IPS-18a (cell line): Measurements from ENCODE around the gene PLSCR2.
"Not testable (repeated sequence)": the region's sequence is repeated elsewhere in the genome, so short reads cannot be mapped to it uniquely, and the experiment has no call there.

Source experiments
- H3K27ac ChIP-seq: one replicate; pipeline ENCODE4 v1.5.1; 2013; ENCODE audit warnings: low read length
- H3K27me3 ChIP-seq: one replicate; pipeline ENCODE4 v1.6.1; 2013; ENCODE audit warnings: mild to moderate bottlenecking, low read length; ENCODE audit not compliant: control insufficient read depth, insufficient read depth
- H3K36me3 ChIP-seq: one replicate; pipeline ENCODE4 v1.6.1; 2013; ENCODE audit warnings: low read depth, low read length; ENCODE audit not compliant: control insufficient read depth
- H3K4me1 ChIP-seq: one replicate; pipeline ENCODE4 v1.6.1; 2013; ENCODE audit warnings: low read depth, low read length; ENCODE audit not compliant: control insufficient read depth
- H3K4me3 ChIP-seq: one replicate; pipeline ENCODE4 v1.5.1; 2013; ENCODE audit warnings: low read length
- H3K9ac ChIP-seq: one replicate; pipeline ENCODE4 v1.6.1; 2013; ENCODE audit warnings: mild to moderate bottlenecking, low read length, moderate library complexity
- H3K9me3 ChIP-seq: one replicate; pipeline ENCODE4 v1.6.1; 2013; ENCODE audit warnings: low read depth, low read length; ENCODE audit not compliant: control insufficient read depth

PLSCR2 gene

GRCh38 chr3:146449613-146450012, 19.7 kb downstream of the PLSCR2 start:
- Histone ChIP-seq H3K4me1 (peaks cover 7% of the 10 kb centered on the region), H3K27me3 (no peaks in the 10 kb centered on the region), H3K36me3 (no peaks in the 10 kb centered on the region)

GRCh38 chr3:146449076-146449475, 20.3 kb downstream of the PLSCR2 start:
- H3K27ac ChIP-seq, result no peak overlapping the region
- no peaks in the 10 kb centered on the region for H3K9me3 ChIP-seq
- H3K27me3 ChIP-seq, result no peaks in the 10 kb centered on the region
- no peak overlapping the region for H3K9ac ChIP-seq
- no peaks in the 10 kb centered on the region for H3K36me3 ChIP-seq
- H3K4me3 ChIP-seq, result no peak overlapping the region
- H3K4me1 ChIP-seq, result peaks cover 7% of the 10 kb centered on the region

More at GRCh38 chr3:146449613-146450012, 19.7 kb downstream of the PLSCR2 start:
- no peaks in the 10 kb centered on the region for H3K9me3 ChIP-seq
- no peak overlapping the region for H3K9ac ChIP-seq
- no peak overlapping the region for H3K4me3 ChIP-seq
- H3K27ac ChIP-seq, result no peak overlapping the region

GRCh38 chr3:146446026-146446425, 23.3 kb downstream of the PLSCR2 start:
- Histone ChIP-seq H3K27me3 (no peaks in the 10 kb centered on the region), H3K9me3 (no peaks in the 10 kb centered on the region), H3K36me3 (no peaks in the 10 kb centered on the region), H3K9ac (no peak overlapping the region), H3K4me3 (no peak overlapping the region), H3K27ac (no peak overlapping the region), H3K4me1 (peaks cover 7% of the 10 kb centered on the region)

GRCh38 chr3:146440310-146440709, 29.1 kb downstream of the PLSCR2 start:
- not testable (repeated sequence) for H3K4me1 ChIP-seq, H3K9me3 ChIP-seq, H3K36me3 ChIP-seq, H3K27ac ChIP-seq, H3K27me3 ChIP-seq, H3K4me3 ChIP-seq, H3K9ac ChIP-seq

- Histone ChIP-seq H3K9me3 (no peaks in the 10 kb centered on the region), H3K4me3 (no peak overlapping the region), H3K9ac (no peak overlapping the region), H3K36me3 (no peaks in the 10 kb centered on the region), H3K27me3 (no peaks in the 10 kb centered on the region), H3K4me1 (no peaks in the 10 kb centered on the region), H3K27ac (no peak overlapping the region)
These were observed 37.3 kb downstream of the PLSCR2 start for GRCh38 chr3:146432066-146432465.

GRCh38 chr3:146431240-146431639, 38.1 kb downstream of the PLSCR2 start:
- H3K27me3 ChIP-seq, result no peaks in the 10 kb centered on the region
- H3K27ac ChIP-seq, result no peak overlapping the region

GRCh38 chr3:146425341-146425740, 44.0 kb downstream of the PLSCR2 start:
- Histone ChIP-seq H3K27me3 (no peaks in the 10 kb centered on the region), H3K4me3 (no peak overlapping the region), H3K36me3 (no peaks in the 10 kb centered on the region), H3K4me1 (no peaks in the 10 kb centered on the region), H3K9ac (no peak overlapping the region), H3K9me3 (no peaks in the 10 kb centered on the region), H3K27ac (no peak overlapping the region)

More at GRCh38 chr3:146431240-146431639, 38.1 kb downstream of the PLSCR2 start:
- Histone ChIP-seq H3K9me3 (no peaks in the 10 kb centered on the region), H3K4me3 (no peak overlapping the region), H3K36me3 (no peaks in the 10 kb centered on the region), H3K4me1 (no peaks in the 10 kb centered on the region), H3K9ac (no peak overlapping the region)

GRCh38 chr3:146421819-146422759, 47.3 kb downstream of the PLSCR2 start:
- H3K27me3 ChIP-seq, result no peaks in the 10 kb centered on the region
- no peak overlapping the region for H3K9ac ChIP-seq
- no peaks in the 10 kb centered on the region for H3K36me3 ChIP-seq
- no peak overlapping the region for H3K4me3 ChIP-seq
- H3K9me3 ChIP-seq, result no peaks in the 10 kb centered on the region
- H3K27ac ChIP-seq, result no peak overlapping the region
- H3K4me1 ChIP-seq, result no peaks in the 10 kb centered on the region

- peaks cover 3% of the 10 kb centered on the region for H3K9me3 ChIP-seq
- no peaks in the 10 kb centered on the region for H3K36me3 ChIP-seq
- no peak overlapping the region for H3K4me3 ChIP-seq
- no peak overlapping the region for H3K9ac ChIP-seq
- no peak overlapping the region for H3K27ac ChIP-seq
- H3K4me1 ChIP-seq, result no peaks in the 10 kb centered on the region
- H3K27me3 ChIP-seq, result no peaks in the 10 kb centered on the region
These were observed 53.0 kb downstream of the PLSCR2 start for GRCh38 chr3:146416366-146416765.

GRCh38 chr3:146414010-146414409, 55.4 kb downstream of the PLSCR2 start:
- no peaks in the 10 kb centered on the region for H3K36me3 ChIP-seq
- H3K4me1 ChIP-seq, result no peaks in the 10 kb centered on the region
- H3K9me3 ChIP-seq, result peaks cover 3% of the 10 kb centered on the region
- no peak overlapping the region for H3K27ac ChIP-seq
- H3K27me3 ChIP-seq, result no peaks in the 10 kb centered on the region
- no peak overlapping the region for H3K4me3 ChIP-seq
- no peak overlapping the region for H3K9ac ChIP-seq

- not testable (repeated sequence) for H3K4me1 ChIP-seq, H3K36me3 ChIP-seq, H3K27me3 ChIP-seq, H3K9me3 ChIP-seq, H3K4me3 ChIP-seq, H3K27ac ChIP-seq, H3K9ac ChIP-seq
These were observed 56.6 kb downstream of the PLSCR2 start for GRCh38 chr3:146412711-146413110.

- no peaks in the 10 kb centered on the region for H3K36me3 ChIP-seq
- peaks cover 4% of the 10 kb centered on the region for H3K4me1 ChIP-seq
- H3K27ac ChIP-seq, result no peak overlapping the region
- H3K27me3 ChIP-seq, result no peaks in the 10 kb centered on the region
- H3K4me3 ChIP-seq, result no peak overlapping the region
- H3K9ac ChIP-seq, result no peak overlapping the region
- H3K9me3 ChIP-seq, result peaks cover under 1% of the 10 kb centered on the region
These were observed 61.4 kb downstream of the PLSCR2 start for GRCh38 chr3:146407956-146408355.
